Liver (tissue), 9 donors: ENCODE measurements around the gene MAML3. TPM values are rescaled to one million over a fixed set of nuclear protein-coding genes. Genes with fewer than 3 reads are reported as not detected.

Experiments
- DNase-seq: peaks from one replicate; pipeline ENCODE4 v3.0.0-alpha.2; 2017; ENCODE audit warnings: low spot score
- H3K27ac ChIP-seq, 2 donors: one replicate each; pipeline ENCODE4 v1.7.0; 2013; ENCODE audit warnings: inconsistent platforms in 2 of 2, low read length in 2 of 2, control low read depth in 1 of 2, low read depth in 1 of 2, mild to moderate bottlenecking in 1 of 2
- H3K27me3 ChIP-seq, 4 donors: one replicate each; pipeline versions ENCODE4 v1.6.1 to v1.7.0; 2013; ENCODE audit warnings: low read length in 3 of 4, inconsistent platforms in 1 of 4, mild to moderate bottlenecking in 1 of 4, moderate library complexity in 1 of 4; ENCODE audit not compliant: control insufficient read depth in 4 of 4, insufficient read depth in 4 of 4
- H3K36me3 ChIP-seq, 4 donors: one replicate each; pipeline versions ENCODE4 v1.6.1 to v1.7.0; 2013; ENCODE audit warnings: low read length in 3 of 4, mild to moderate bottlenecking in 3 of 4, low read depth in 1 of 4, moderate library complexity in 1 of 4; ENCODE audit not compliant: control insufficient read depth in 4 of 4, insufficient read depth in 3 of 4
- H3K4me1 ChIP-seq, 4 donors: one replicate each; pipeline versions ENCODE4 v1.6.1 to v1.7.0; 2013; ENCODE audit warnings: low read length in 3 of 4, mild to moderate bottlenecking in 3 of 4, moderate library complexity in 1 of 4; ENCODE audit not compliant: control insufficient read depth in 4 of 4, insufficient read depth in 4 of 4
- H3K4me3 ChIP-seq, 3 donors: one replicate each; pipeline versions ENCODE4 v1.6.1 to v1.7.0; 2013; ENCODE audit warnings: low read length in 3 of 3, control low read depth in 1 of 3, low read depth in 1 of 3, mild to moderate bottlenecking in 1 of 3
- H3K9ac ChIP-seq, 2 donors: one replicate each; pipeline ENCODE4 v1.7.0; 2013; ENCODE audit warnings: low read length in 2 of 2, mild to moderate bottlenecking in 2 of 2, moderate library complexity in 2 of 2, control low read depth in 1 of 2, low read depth in 1 of 2
- H3K9me3 ChIP-seq, 4 donors: one replicate each; pipeline versions ENCODE4 v1.6.1 to v1.7.0; 2013; ENCODE audit warnings: low read length in 3 of 4; ENCODE audit not compliant: control insufficient read depth in 4 of 4
- CTCF ChIP-seq: fragments of 150-350 bp; IDR thresholded peaks from 2 replicates; pipeline ENCODE4 v1.5.1; 2017; ENCODE audit warnings: improper control_type of control experiment, low read depth, low read length; ENCODE audit not compliant: missing input control
- EGR1 ChIP-seq, 2 donors: IDR thresholded peaks; 2 replicates each; pipeline ENCODE4 v1.6.1; 2016 to 2018; ENCODE audit warnings: antibody characterized with exemption in 2 of 2, low read depth in 2 of 2
- FOXA1 ChIP-seq: IDR thresholded peaks from 2 replicates; pipeline ENCODE4 v1.6.1; 2016; ENCODE audit warnings: antibody characterized with exemption
- FOXA2 ChIP-seq: IDR thresholded peaks from 2 replicates; pipeline ENCODE4 v1.6.1; 2016; ENCODE audit warnings: antibody characterized with exemption
- GABPA ChIP-seq, 2 donors: IDR thresholded peaks in 1 of 2; conservative IDR thresholded peaks in 1 of 2; 2 replicates each; pipeline ENCODE4 v1.6.1; 2016; ENCODE audit warnings: antibody characterized with exemption in 2 of 2, mild to moderate bottlenecking in 1 of 2, moderate library complexity in 1 of 2
- HNF4A ChIP-seq, 2 donors: conservative IDR thresholded peaks; 2 replicates each; pipeline ENCODE4 v1.6.1; 2016; ENCODE audit warnings: antibody characterized with exemption in 2 of 2, mild to moderate bottlenecking in 2 of 2
- HNF4G ChIP-seq: IDR thresholded peaks from 2 replicates; pipeline ENCODE4 v1.6.1; 2016; ENCODE audit warnings: antibody characterized with exemption
- JUND ChIP-seq, 2 donors: IDR thresholded peaks; 2 replicates each; pipeline ENCODE4 v1.6.1; 2016; ENCODE audit warnings: antibody characterized with exemption in 2 of 2
- MAX ChIP-seq: IDR thresholded peaks from 2 replicates; pipeline ENCODE4 v1.6.1; 2016; ENCODE audit warnings: antibody characterized with exemption
- NR2F2 ChIP-seq: IDR thresholded peaks from 2 replicates; pipeline ENCODE4 v1.6.1; 2016; ENCODE audit warnings: antibody characterized with exemption
- RAD21 ChIP-seq, 2 donors: IDR thresholded peaks; 2 replicates each; pipeline ENCODE4 v1.6.1; 2016; ENCODE audit warnings: antibody characterized with exemption in 2 of 2, mild to moderate bottlenecking in 2 of 2
- REST ChIP-seq: IDR thresholded peaks from 2 replicates; pipeline ENCODE4 v1.6.1; 2016; ENCODE audit warnings: antibody characterized with exemption, mild to moderate bottlenecking
- RXRA ChIP-seq, 2 donors: IDR thresholded peaks; 2 replicates each; pipeline ENCODE4 v1.6.1; 2017 to 2018; ENCODE audit warnings: antibody characterized with exemption in 2 of 2, mild to moderate bottlenecking in 1 of 2
- SP1 ChIP-seq: IDR thresholded peaks from 2 replicates; pipeline ENCODE4 v1.6.1; 2018; ENCODE audit warnings: antibody characterized with exemption, mild to moderate bottlenecking
- TAF1 ChIP-seq: conservative IDR thresholded peaks from 2 replicates; pipeline ENCODE4 v1.6.1; 2016; ENCODE audit warnings: antibody characterized with exemption, mild to moderate bottlenecking
- YY1 ChIP-seq: IDR thresholded peaks from 2 replicates; pipeline ENCODE4 v1.6.1; 2016; ENCODE audit warnings: antibody characterized with exemption, mild to moderate bottlenecking
- ZBTB33 ChIP-seq: IDR thresholded peaks from 2 replicates; pipeline ENCODE4 v1.6.1; 2016; ENCODE audit warnings: antibody characterized with exemption
- WGBS: extraction: QIAGEN DNeasy Blood & Tissue Kit; methylation state at CpG from one replicate; pipeline ENCODE4 v1.1.7; 2013; 5-methylcytosine and 5-hydroxymethylcytosine counted together
- polyA plus RNA-seq, 2 donors: library from polyadenylated mRNA; stranded (reverse) in 1 of 2; unstranded in 1 of 2; fragments of 200-250 nt in 1 of 2; fragments of >200 nt in 1 of 2; fragmentation: Nextera tagmentation in 1 of 2; extraction: Ambion mirVana in 1 of 2; gene quantifications; one replicate each; pipeline versions ENCODE4 v1.2.1 to v1.2.3, GENCODE V29; 2013 to 2015
- total RNA-seq, 2 donors: library from RNA; depleted of rRNA; stranded (reverse); fragments of >200 nt; gene quantifications; one replicate each; pipeline ENCODE4 v1.2.3, GENCODE V29; 2014
- donor health status: healthy.
- donor health status: healthy.
- donor health status: healthy.
- donor health status: healthy.
- donor health status: healthy.

The MAML3 gene
- total and polyA plus RNA-seq, 4 donors = 1.3 to 4.3 (median 2.7) TPM

GRCh38 chr4:140183270-140183669 lies 29.3 kb upstream of the MAML3 start:
- Histone ChIP-seq H3K36me3 (no peaks in the 10 kb centered on the region), H3K4me3 (no peak overlapping the region), H3K27ac (no peak overlapping the region), H3K27me3 (no peaks in the 10 kb centered on the region), H3K9ac (no peak overlapping the region), H3K4me1 (no peaks in the 10 kb centered on the region), H3K9me3 (no peaks in the 10 kb centered on the region)
- DNase-seq = no peak
- TF ChIP-seq FOXA2 (no peak), HNF4G (no peak)
- WGBS = 97% methylated on average over 2 of the region's 2 CpGs

- Histone ChIP-seq H3K9me3 (no peaks in the 10 kb centered on the region), H3K27me3 (no peaks in the 10 kb centered on the region), H3K4me3 (no peak overlapping the region), H3K27ac (no peak overlapping the region), H3K9ac (no peak overlapping the region), H3K4me1 (no peaks in the 10 kb centered on the region), H3K36me3 (no peaks in the 10 kb centered on the region)
- DNase-seq = no peak
- WGBS = 90% methylated on average over 3 of the region's 3 CpGs
- TF ChIP-seq NR2F2 = no peak
- no peak for TF ChIP-seq YY1
- TF ChIP-seq FOXA1 = no peak
- no peak for TF ChIP-seq RXRA (IDR thresholded peaks at IDR 0.05)
- no peak for TF ChIP-seq SP1
- TF ChIP-seq CTCF = no peak
- no peak for TF ChIP-seq FOXA2
- TF ChIP-seq HNF4A (conservative IDR thresholded peaks at IDR 0.05) = no peak
- TF ChIP-seq JUND (IDR thresholded peaks at IDR 0.05) = no peak
- no peak for TF ChIP-seq TAF1
- TF ChIP-seq MAX = no peak
- TF ChIP-seq HNF4G = no peak
- no peak for TF ChIP-seq GABPA (IDR thresholded peaks at IDR 0.05 in 1 of 2, conservative IDR thresholded peaks at IDR 0.05 in 1 of 2)
Measured at GRCh38 chr4:140180577-140180976, 26.6 kb upstream of the MAML3 start.

- H3K27me3 ChIP-seq = no peaks in the 10 kb centered on the region
- no peaks in the 10 kb centered on the region for H3K4me1 ChIP-seq
- H3K27ac ChIP-seq = no peak overlapping the region
- H3K9me3 ChIP-seq = no peaks in the 10 kb centered on the region
- DNase-seq = no peak
- H3K36me3 ChIP-seq = no peaks in the 10 kb centered on the region
- 88% methylated on average over 3 of the region's 3 CpGs for WGBS
- H3K9ac ChIP-seq = no peak overlapping the region
- H3K4me3 ChIP-seq = no peak overlapping the region
- TF ChIP-seq REST (no peak), FOXA2 (no peak), MAX (no peak), RAD21 (IDR thresholded peaks at IDR 0.05) (no peak), GABPA (IDR thresholded peaks at IDR 0.05 in 1 of 2, conservative IDR thresholded peaks at IDR 0.05 in 1 of 2) (no peak), JUND (IDR thresholded peaks at IDR 0.05) (no peak), TAF1 (no peak), HNF4A (conservative IDR thresholded peaks at IDR 0.05) (no peak), EGR1 (IDR thresholded peaks at IDR 0.05; ENCODE audit: low read depth in 2 of 2) (no peak), HNF4G (no peak), CTCF (no peak), YY1 (no peak), RXRA (IDR thresholded peaks at IDR 0.05) (no peak), FOXA1 (no peak), SP1 (no peak), ZBTB33 (no peak)
Measured at GRCh38 chr4:140176735-140177134, 22.8 kb upstream of the MAML3 start.
